GM18870 (cell line): ENCODE data around the gene BCL2L13.
A peak's percentile ranks its signal among the peaks of the same experiment; 100 is the strongest.

Experiments
- ATAC-seq: cut with Tn5 transposase; IDR thresholded peaks from one replicate; pipeline ENCODE4 v1.9.1; 2021; ENCODE audit warnings: moderate library complexity; ENCODE audit not compliant: unreplicated experiment

BCL2L13 gene

GRCh38 chr22:17638432-17639246 lies at the start of gene BCL2L13:
Gene BCL2L13 (plus strand): TSS chr22:17638757. CDS start chr22:17655712, 16,955 bp downstream.
- peak; percentile 74 for ATAC-seq

DNA sequence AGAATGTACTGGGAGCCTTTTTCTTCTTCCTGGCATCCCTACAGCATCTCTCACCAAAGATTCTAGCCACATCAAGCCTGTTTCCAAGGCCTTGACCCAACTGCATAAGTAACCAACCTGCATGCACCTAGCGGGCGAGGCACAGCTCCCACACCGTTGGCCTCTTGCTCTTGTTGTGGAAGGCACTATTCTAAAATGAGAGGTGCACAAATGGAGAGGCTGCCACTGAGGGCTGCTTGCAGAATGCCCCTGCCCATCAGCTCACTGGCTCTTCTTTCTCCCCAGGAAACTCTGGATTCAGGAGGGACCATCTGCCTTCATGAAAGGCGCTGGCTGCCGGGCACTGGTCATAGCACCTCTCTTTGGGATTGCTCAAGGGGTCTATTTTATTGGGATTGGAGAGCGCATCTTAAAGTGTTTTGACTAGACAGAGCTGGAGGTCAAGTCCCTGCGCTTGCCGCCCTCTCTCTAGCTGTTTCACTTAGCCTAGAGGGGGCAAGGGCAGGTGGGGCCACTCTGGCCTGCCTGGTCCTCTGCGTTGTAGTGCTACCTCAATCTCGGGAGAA lies 48.7 kb upstream of the BCL2L13 start:
- no peak for ATAC-seq

DNA sequence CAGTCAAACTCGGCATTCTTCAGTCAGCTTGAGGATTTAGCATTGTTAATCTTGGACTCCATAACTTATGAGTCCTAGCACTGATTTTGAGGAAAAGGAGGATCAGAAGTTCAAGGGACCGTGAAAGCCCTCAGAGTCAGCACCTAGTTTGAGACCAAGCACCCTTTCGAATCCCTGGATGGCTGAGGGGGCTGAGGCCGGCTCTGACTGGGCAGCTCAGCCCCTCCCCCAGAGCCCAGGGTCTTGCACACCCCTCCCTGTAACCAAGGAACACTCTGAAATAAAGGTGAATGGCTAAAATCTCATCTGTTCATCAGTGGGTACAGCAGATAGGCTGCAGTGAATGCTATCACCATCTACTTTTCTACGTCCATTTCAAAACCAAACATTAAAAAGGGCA lies 48.0 kb upstream of the BCL2L13 start:
- no peak for ATAC-seq

- no peak for ATAC-seq
Observed at GRCh38 chr22:17592201-17592600, 46.4 kb upstream of the BCL2L13 start.

DNA sequence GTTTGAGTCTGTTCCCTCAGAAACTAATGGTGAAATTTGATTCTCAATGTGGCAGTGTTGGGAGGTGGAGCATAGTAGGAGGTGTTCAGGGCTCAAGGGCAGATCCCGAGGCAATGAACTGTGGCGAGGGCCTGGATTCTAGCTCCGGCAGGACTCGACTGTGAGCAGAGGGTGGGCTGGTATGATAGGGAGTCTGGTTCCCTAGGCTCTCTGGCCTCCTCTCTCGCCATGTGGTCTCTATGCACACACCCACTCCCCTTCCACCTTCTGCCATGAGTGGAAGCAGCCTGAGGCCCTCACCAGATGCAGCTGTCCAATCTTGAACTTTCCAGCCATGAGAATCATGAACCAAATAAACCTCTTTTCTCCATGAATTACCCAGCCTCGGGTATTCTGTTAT lies 42.3 kb upstream of the BCL2L13 start:
- ATAC-seq = no peak

DNA sequence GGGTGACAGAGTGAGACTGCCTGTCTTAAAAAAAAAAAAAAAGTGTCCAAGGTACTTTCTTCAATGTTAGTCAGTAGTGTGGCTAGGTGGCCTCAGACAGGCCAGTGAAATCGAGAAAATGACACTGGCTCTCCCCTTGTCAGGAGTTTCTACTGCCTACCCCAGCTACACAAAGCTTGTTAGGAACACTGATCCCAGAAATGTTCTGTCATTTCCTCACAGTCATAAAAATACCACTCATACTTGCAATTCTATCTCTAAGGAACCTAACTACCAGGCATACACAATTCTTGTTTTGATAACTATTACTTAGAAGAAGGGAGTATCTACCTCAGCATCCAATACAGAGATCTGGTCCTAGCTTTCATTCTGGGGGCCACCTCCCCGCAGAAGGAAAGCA lies 41.3 kb upstream of the BCL2L13 start:
- ATAC-seq = no peak

DNA sequence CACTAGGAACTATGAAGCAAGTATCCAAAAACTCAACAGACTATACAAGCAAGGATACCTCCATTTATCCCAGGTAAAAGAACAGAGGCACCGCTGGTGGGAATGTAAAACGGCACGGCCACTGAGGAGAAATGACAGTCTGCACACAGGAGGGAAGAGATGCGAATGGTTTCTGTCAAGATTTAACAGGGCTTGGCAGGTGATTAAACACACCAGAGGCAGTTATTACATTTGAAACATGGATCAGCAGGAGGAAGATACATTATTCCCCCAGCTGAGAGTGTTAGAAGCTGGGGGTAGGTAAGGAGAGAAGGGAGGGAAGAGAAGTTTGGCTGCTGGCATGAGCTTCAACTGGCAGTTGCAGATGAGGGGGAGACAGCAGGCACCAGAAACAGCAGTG lies 40.2 kb upstream of the BCL2L13 start:
- ATAC-seq = no peak

DNA sequence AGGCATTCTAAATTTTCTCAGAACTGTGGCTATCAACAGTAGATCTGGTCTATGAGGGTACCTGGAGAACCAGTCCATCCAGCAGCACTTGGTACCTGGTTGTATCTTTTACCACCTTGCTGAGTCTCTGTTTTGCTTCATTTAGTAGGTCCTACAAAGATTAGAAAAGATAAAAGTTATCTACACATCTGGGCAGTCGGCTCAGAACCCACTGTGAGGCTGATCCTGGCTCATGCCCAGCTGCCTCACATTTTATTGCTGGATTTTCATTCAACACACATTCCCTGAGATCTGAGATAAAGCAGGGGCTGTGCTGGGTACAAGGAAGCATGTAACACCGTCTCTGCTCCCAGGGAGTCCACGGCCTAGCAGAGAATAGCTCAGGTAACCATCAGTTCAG lies 37.5 kb upstream of the BCL2L13 start:
- ATAC-seq = no peak

- no peak for ATAC-seq
Observed at GRCh38 chr22:17603668-17604067, 34.9 kb upstream of the BCL2L13 start.

GRCh38 chr22:17606496-17606895 lies 32.1 kb upstream of the BCL2L13 start:
- ATAC-seq = no peak

GRCh38 chr22:17607891-17608521 lies 30.6 kb upstream of the BCL2L13 start:
- no peak for ATAC-seq

DNA sequence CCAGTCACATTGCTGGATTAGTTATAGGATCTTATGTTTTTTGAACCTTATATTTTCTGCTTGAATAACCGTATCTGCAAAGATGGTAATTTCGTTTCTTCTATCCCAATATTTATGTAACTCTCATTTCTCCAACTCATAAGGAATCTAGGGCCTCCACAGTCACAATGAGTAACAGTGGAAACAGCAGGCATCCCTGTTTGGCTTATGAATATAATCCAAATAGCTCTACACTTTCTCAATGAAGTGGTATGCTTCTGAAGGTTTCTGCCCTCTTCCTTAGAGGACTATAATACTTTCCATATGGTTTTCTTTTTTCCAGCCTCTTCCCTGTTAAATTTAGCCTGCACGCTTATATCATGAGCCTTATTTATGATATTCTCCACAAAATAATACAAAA lies 26.5 kb upstream of the BCL2L13 start:
- no peak for ATAC-seq

- ATAC-seq = no peak
Observed at GRCh38 chr22:17613280-17613679, 25.3 kb upstream of the BCL2L13 start.

DNA sequence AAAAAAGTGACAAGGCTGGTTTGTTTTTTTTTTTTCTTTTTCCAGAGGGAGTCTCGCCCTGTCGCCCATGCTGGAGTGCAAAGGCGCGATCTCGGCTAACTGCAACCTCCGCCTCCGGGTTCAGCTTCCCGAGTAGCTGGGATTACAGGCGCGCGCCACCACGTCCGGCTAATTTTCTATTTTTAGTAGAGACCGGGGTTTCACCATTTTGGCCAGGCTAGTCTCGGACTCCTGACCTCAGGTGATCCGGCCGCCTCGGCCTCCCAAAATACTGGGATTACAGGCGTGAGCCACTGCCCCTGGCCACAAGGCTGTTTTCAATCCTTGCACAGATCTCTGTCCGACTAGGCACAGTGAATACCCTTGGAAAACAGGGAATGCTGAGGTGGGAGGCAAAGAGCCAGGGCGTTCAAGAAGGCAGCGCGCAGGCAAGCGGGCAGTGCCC lies 10.6 kb upstream of the BCL2L13 start:
- no peak for ATAC-seq

GRCh38 chr22:17628406-17629172 lies 10.0 kb upstream of the BCL2L13 start, which contains the start of gene ATP6V1E1:
Gene ATP6V1E1 (minus strand): TSS chr22:17628749. CDS start chr22:17628635, 114 bp downstream.
- ATAC-seq = peak; percentile 97

DNA sequence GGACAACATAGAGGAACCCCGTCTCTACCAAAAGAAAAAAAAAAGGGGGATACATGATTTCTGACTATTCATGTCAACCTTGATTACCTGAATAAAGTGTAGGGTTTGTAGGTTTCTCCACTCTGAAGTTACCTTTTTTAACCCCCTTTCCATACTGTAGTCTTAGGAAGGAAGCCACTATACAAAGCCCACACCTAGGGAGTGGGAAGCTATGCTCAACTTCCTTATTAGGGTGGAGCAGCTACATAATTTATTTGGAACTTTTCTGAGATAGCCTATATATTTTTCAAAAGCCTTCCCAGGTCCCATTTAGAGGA lies 9.4 kb upstream of the BCL2L13 start:
- no peak for ATAC-seq

DNA sequence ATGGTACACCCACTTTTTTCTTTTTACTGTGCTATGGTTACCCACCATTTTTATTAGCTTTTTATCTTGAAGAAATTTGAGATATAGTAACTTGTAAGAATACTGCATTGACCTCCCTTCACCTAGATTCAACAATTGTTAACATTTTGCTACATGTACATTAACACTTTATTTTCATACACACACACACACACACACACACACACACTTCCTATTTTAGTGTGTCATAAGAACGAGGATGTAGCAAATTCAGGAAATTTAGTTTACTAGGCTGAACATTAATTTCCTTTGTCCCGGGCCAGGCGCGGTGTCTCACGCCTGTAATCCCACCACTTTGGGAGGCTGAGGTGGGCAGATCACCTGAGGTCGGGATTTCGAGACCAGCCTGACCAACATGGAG lies 8.9 kb upstream of the BCL2L13 start:
- ATAC-seq = no peak

DNA sequence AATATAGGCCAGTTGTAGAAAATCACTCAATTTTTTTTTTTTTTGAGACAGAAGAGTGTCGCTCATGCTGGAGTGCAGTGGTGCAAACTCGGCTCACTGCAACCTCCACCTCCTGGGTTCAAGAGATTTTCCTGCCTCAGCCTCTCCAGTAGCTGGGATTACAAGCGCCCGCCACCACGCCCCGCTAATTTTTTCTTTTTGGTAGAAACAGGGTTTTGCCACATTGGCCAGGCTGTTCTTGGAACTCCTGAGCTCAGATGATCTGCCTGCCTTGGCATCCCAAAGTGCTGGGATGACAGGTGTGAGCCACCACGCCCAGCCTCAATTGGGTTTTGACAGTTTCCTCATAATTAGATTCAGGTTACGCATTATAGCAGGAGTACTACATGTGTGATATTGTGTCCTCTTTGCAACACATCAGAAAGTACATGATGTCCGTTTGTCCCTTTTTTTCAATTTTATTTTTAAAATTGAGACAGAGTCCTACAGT lies 7.4 kb upstream of the BCL2L13 start:
- ATAC-seq = no peak

DNA sequence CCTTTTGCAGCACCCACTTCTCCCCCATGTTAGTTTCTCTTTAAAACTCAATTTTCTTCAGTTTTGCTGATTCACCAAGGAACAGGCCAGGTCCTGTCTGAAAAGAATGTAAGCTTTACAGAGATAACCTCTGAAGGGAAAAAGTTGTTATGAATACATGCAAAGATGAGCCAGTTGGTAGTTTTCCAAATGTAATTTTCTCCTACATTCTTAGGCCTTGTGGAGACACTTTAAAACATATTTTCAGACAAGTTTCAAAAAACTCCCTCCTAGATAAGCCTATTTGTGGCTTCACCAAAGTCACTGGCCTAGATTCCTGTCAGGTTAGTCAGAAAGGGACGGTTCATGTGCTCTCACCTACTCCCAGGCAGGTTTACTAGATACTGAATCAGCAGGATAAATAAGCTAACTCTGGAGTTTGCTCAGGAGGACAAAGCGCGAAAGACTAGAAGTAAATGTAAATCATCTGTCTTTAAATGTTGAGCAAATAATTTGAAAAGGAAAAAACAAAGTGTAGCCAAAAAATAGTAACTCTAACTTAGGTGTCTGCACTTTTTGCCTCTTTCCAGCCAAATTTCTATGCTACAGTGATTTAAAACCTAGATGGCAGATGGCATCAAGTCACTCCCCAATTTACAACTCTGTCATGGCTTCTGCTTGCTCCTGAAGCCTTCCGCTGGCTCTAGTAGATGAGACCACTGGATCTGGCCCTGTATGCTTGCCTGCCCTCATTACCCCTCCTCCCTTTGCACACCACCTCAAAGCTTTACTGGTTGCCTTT lies 5.2 kb upstream of the BCL2L13 start:
- ATAC-seq = no peak

- ATAC-seq = no peak
Observed at GRCh38 chr22:17633998-17634323, 4.6 kb upstream of the BCL2L13 start.

DNA sequence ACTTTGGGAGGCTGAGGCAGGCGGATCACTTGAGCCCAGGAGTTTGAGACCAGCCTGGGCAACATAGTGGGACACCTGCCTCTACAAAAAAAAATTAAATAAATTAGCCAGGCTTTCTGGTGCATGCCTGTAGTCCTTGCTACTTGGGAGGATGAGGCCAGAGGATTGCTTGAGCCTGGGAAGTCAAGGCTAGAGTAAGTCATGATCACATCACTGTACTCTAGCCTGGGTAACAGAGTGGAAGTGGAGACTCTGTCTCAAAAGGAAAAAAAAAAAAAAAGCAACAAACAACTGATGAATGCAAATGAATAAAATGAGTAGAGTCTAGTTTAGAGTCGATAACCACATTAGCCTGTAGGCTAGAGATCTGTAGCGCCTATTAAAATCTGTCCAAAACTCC lies 3.9 kb upstream of the BCL2L13 start:
- ATAC-seq = no peak
